ENCODE measurements around the gene WFIKKN1. TPM values are rescaled to one million over a fixed set of nuclear protein-coding genes. Genes with fewer than 3 reads are reported as not detected.

WFIKKN1 gene
- under 0.01 and 0.43 TPM in 2 replicates for total RNA-seq

GRCh38 chr16:630815-631405 lies at the start of gene WFIKKN1:
WFIKKN1 (plus strand) TSS chr16:630985; CDS start chr16:631254, 269 bp downstream.
- DNase-seq (ENCODE audit: low read depth): no peak
- TF ChIP-seq CTCF (IDR thresholded peaks at IDR 0.05; ENCODE audit: insufficient read depth, low read depth, low read length): no peak
- no peak within 1 kb of the TSS for H3K4me3 ChIP-seq (ENCODE audit: low read depth, low read length)

GRCh38 chr16:582218-582613 lies 48.6 kb upstream of the WFIKKN1 start:
- TF ChIP-seq CTCF (IDR thresholded peaks at IDR 0.05; ENCODE audit: insufficient read depth, low read depth, low read length): no peak
- no peak overlapping the region for H3K4me3 ChIP-seq (ENCODE audit: low read depth, low read length)
- DNase-seq (ENCODE audit: low read depth): no peak

- no peak for TF ChIP-seq CTCF (IDR thresholded peaks at IDR 0.05; ENCODE audit: insufficient read depth, low read depth, low read length)
- no peak overlapping the region for H3K4me3 ChIP-seq (ENCODE audit: low read depth, low read length)
- no peak for DNase-seq (ENCODE audit: low read depth)
Observed at GRCh38 chr16:582614-583331, 48.0 kb upstream of the WFIKKN1 start.

- no peak for TF ChIP-seq CTCF (IDR thresholded peaks at IDR 0.05; ENCODE audit: insufficient read depth, low read depth, low read length)
- DNase-seq (ENCODE audit: low read depth): no peak
- H3K4me3 ChIP-seq (ENCODE audit: low read depth, low read length): no peak overlapping the region
Observed at GRCh38 chr16:583470-583814, 47.3 kb upstream of the WFIKKN1 start.

- TF ChIP-seq CTCF (IDR thresholded peaks at IDR 0.05; ENCODE audit: insufficient read depth, low read depth, low read length): no peak
- DNase-seq (ENCODE audit: low read depth): no peak
- H3K4me3 ChIP-seq (ENCODE audit: low read depth, low read length): no peak overlapping the region
Observed at GRCh38 chr16:583815-584591, 46.8 kb upstream of the WFIKKN1 start.

- no peak overlapping the region for H3K4me3 ChIP-seq (ENCODE audit: low read depth, low read length)
- TF ChIP-seq CTCF (IDR thresholded peaks at IDR 0.05; ENCODE audit: insufficient read depth, low read depth, low read length): no peak
- DNase-seq (ENCODE audit: low read depth): no peak
Observed at GRCh38 chr16:585351-585750, 45.4 kb upstream of the WFIKKN1 start.
